ENCODE data around the gene KBTBD3.

The KBTBD3 gene

GRCh38 chr11:106076919-106077608 lies at the start of gene KBTBD3:
KBTBD3 (minus strand) TSS chr11:106077347; CDS start chr11:106059097, 18,250 bp downstream.
- peak; percentile 99 for DNase-seq

- no peak for DNase-seq
These were observed 44.6 kb upstream of the KBTBD3 start for GRCh38 chr11:106121570-106122320.

- no peak for DNase-seq
These were observed 28.8 kb upstream of the KBTBD3 start for GRCh38 chr11:106105986-106106385.

GRCh38 chr11:106101819-106102218 lies 24.7 kb upstream of the KBTBD3 start:
- no peak for DNase-seq

GRCh38 chr11:106101370-106101769 lies 24.2 kb upstream of the KBTBD3 start:
- DNase-seq: no peak

GRCh38 chr11:106098893-106099553 lies 21.9 kb upstream of the KBTBD3 start:
- DNase-seq: no peak

GRCh38 chr11:106092446-106092845 lies 15.3 kb upstream of the KBTBD3 start:
- no peak for DNase-seq

- no peak for DNase-seq
These were observed 14.5 kb upstream of the KBTBD3 start for GRCh38 chr11:106091480-106092123.

GRCh38 chr11:106088896-106089295 lies 11.7 kb upstream of the KBTBD3 start:
- no peak for DNase-seq

GRCh38 chr11:106087815-106088435 lies 10.8 kb upstream of the KBTBD3 start:
- DNase-seq: peak; percentile 52

GRCh38 chr11:106086850-106087249 lies 9.7 kb upstream of the KBTBD3 start:
- no peak for DNase-seq

GRCh38 chr11:106086135-106086534 lies 9.0 kb upstream of the KBTBD3 start:
- DNase-seq: no peak

- DNase-seq: no peak
These were observed 4.9 kb upstream of the KBTBD3 start for GRCh38 chr11:106082096-106082495.

- DNase-seq: peak; percentile 85
These were observed 685 bp upstream of the KBTBD3 start, which contains the start of gene AASDHPPT for GRCh38 chr11:106077609-106078455. AASDHPPT (plus strand) TSS chr11:106077662; CDS start chr11:106077711, 49 bp downstream.

- DNase-seq: no peak
These were observed 802 bp downstream of the KBTBD3 start for GRCh38 chr11:106076171-106076918.

- DNase-seq: no peak
These were observed 4.3 kb downstream of the KBTBD3 start for GRCh38 chr11:106072804-106073203.

- no peak for DNase-seq
These were observed 6.5 kb downstream of the KBTBD3 start for GRCh38 chr11:106070606-106071005.

GRCh38 chr11:106063009-106063408 lies 14.1 kb downstream of the KBTBD3 start:
- no peak for DNase-seq

- DNase-seq: no peak
These were observed 14.9 kb downstream of the KBTBD3 start for GRCh38 chr11:106061954-106062949.
